GM20431 (cell line): ENCODE measurements around the gene FBLN1.

Experiments
- in situ Hi-C: fragments of 300-500 bp; cut with MseI, MboI; formaldehyde crosslinking; loops from one replicate; pipeline ENCODE4 v1.15.0; 2020; ENCODE audit warnings: low sequenced_read_pairs; ENCODE audit not compliant: unreplicated experiment

The FBLN1 gene

DNA sequence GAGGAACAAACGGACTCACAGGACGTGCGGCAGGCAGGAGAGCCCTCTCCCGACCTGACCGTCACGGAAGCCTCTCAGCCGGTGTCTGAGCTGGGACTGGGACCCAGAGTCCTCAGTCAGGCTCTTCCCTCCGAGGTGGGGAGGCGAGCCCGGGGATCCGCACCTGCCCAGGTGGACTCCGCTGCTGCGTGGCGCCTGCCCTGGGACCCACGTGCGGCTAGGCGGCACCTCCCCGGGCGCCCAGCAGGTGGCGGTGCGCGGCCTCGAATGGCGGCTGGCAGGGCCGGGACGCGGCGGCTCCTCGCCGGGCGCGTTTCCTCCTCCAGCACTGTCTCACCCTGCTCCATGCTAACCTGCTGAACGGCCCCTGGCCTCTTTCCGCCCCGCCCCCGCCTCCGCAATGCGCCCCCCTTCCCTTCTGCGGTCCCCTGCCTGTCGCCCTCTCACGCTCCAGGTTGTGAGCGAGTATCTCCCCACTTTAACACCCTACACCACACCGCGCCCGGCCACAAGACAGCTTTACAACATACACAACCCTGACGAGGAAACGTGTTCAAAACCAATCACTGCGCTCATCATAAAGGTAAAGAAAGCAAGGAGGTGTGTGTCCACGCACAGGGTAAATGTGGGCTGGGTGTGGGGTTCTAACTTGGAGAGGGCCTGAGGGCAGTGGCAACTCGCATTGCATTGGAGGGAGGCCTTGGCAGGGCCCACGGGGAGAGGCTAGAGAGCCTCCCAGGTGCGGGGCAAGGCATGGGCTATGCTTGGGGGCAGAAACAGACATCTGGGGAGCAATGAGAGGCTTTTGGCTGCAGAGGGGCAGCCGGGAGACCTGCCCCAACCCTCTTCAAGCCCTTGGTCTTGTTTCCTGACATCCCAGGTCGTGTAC, 143.1 kb downstream of the FBLN1 start:
- in situ Hi-C loops, result no loop called here

GRCh38 chr22:45647532-45648225, 145.0 kb downstream of the FBLN1 start:
- in situ Hi-C loops, result no loop called here

DNA sequence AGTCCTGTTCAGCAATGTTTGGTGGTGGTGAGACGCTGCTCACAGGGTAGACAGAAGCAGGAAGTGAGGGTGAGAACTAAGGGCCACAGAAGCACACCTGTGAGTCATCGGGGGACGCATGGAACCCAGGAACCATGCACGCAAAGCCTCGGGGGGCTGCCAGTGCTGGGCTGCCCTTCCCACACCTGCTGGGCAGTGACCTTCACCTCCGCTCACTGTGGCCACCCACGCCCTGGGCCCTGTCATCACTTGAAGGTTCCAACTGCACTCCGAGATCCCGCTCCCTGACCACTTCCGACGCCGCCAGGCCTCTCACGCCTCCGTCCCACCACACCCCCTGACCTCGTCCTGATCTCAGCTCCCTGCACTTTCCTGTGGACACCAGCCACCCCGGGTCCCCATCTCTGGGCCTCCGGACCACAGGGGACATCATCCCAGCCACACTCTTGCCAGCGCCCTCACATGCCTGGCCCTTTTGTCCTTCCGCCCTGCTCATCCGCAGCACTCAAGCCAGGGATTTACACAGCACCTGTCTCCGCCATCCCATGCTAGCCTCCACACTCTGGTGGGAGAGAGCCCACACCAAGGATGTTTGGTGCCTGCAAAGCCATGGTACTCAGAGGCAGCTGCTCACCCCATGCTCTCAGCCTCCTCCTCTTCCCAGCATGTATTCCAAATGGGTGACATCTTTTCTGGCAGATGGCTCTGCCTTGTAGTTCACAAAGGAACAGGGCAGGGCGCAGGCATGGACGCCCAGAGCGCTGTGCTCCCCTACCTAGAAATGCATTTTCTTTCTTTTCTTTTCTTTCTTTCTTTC, 145.8 kb downstream of the FBLN1 start:
- in situ Hi-C loops, result no loop called here

DNA sequence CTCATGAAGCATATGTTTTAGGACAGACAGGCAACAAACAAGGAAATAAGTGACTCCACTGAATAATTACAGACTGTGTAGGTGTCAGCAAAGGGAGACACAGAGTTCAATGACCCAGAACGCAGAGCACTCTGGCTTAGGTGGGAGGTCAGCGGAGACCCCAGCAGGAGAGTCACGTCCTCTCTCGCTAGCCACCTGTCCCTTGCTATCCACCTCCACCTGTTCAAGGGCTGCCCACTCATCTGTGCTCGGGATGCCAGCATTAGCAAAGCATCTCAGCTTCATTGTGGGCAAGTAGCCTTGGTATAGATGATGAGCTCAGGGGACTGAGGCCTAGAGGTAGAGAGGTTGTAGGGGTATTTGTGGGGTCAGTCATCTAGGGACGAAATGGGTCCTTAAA, 147.1 kb downstream of the FBLN1 start:
- in situ Hi-C loops, result loop anchor here (10.0 kb wide), 1 partner anchor 335 kb away; no protein-coding TSS in a partner anchor

DNA sequence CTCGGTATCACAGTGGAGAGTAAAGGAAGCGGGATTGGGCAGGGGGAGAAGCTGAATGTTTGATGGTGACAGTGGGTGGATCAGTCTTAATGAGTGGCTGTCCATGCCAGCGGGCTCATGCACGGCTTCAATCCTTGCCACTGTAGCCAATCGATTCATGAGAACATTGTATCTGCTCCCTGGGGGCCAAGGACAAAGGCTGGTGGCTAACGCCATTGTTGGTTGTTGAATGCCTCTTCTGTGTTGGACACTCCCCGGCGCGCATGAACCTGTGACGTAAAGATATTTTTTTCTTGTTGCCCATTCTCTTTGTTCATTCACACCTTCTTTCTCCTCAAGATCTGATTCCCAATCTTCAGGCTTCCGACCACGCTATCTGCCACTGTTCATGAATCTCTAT, 148.0 kb downstream of the FBLN1 start:
- in situ Hi-C loops, result loop anchor here (10.0 kb wide), 1 partner anchor 334 kb away; no protein-coding TSS in a partner anchor
